Stimulated activated memory B cell treated with anti-CD40 and anti-IgM and Interleukin-4, amounts not matched to agents 10 μg/mL and 1 μg/mL and 100 μg/mL, for 72 hours (primary cell): ENCODE data around the gene INPP5D.

Source experiments
- ATAC-seq: fragments of 150-1000 bp; cut with Tn5 transposase; 2 replicates; pipeline ENCODE4 v1.10.0; 2021
- H3K27ac Mint-ChIP-seq: one replicate; pipeline ENCODE4 v1.8.0; 2022; ENCODE audit warnings: mild to moderate bottlenecking, mixed read lengths
- H3K27me3 Mint-ChIP-seq: one replicate; pipeline ENCODE4 v1.8.0; 2022; ENCODE audit warnings: mixed read lengths
- H3K36me3 Mint-ChIP-seq: one replicate; pipeline ENCODE4 v1.8.0; 2022; ENCODE audit warnings: mixed read lengths
- H3K4me1 Mint-ChIP-seq: one replicate; pipeline ENCODE4 v1.8.0; 2022; ENCODE audit warnings: mixed read lengths
- H3K4me3 Mint-ChIP-seq: one replicate; pipeline ENCODE4 v1.8.0; 2022; ENCODE audit warnings: mild to moderate bottlenecking, moderate library complexity, mixed read lengths
- H3K9me3 Mint-ChIP-seq: one replicate; pipeline ENCODE4 v1.8.0; 2022; ENCODE audit warnings: mixed read lengths

INPP5D gene

GRCh38 chr2:233242231-233242927 lies 182.2 kb downstream of the INPP5D start:
- ATAC-seq = peak; percentile 75
- Mint-ChIP-seq H3K4me3 (no peak overlapping the region), H3K27me3 (no peaks in the 10 kb centered on the region), H3K9me3 (peaks cover 3% of the 10 kb centered on the region), H3K27ac (peak overlapping the region; percentile 64), H3K4me1 (peaks cover 36% of the 10 kb centered on the region), H3K36me3 (no peaks in the 10 kb centered on the region)

GRCh38 chr2:233243348-233243747 lies 183.2 kb downstream of the INPP5D start:
- Mint-ChIP-seq H3K4me3 (no peak overlapping the region), H3K4me1 (peaks cover 43% of the 10 kb centered on the region), H3K36me3 (no peaks in the 10 kb centered on the region), H3K27ac (no peak overlapping the region), H3K9me3 (peaks cover 3% of the 10 kb centered on the region), H3K27me3 (no peaks in the 10 kb centered on the region)
- ATAC-seq = no peak

- H3K27ac Mint-ChIP-seq = no peak overlapping the region
These were observed 184.7 kb downstream of the INPP5D start for GRCh38 chr2:233244818-233245217.

GRCh38 chr2:233245406-233245805 lies 185.3 kb downstream of the INPP5D start:
- H3K9me3 Mint-ChIP-seq = no peaks in the 10 kb centered on the region
- H3K27me3 Mint-ChIP-seq = no peaks in the 10 kb centered on the region
- no peaks in the 10 kb centered on the region for H3K36me3 Mint-ChIP-seq
- H3K4me3 Mint-ChIP-seq = no peak overlapping the region
- ATAC-seq = no peak
- peaks cover 28% of the 10 kb centered on the region for H3K4me1 Mint-ChIP-seq
- no peak overlapping the region for H3K27ac Mint-ChIP-seq

More at GRCh38 chr2:233244818-233245217, 184.7 kb downstream of the INPP5D start:
- no peaks in the 10 kb centered on the region for H3K36me3 Mint-ChIP-seq
- peaks cover 33% of the 10 kb centered on the region for H3K4me1 Mint-ChIP-seq
- H3K9me3 Mint-ChIP-seq = no peaks in the 10 kb centered on the region
- no peak overlapping the region for H3K4me3 Mint-ChIP-seq
- ATAC-seq = no peak
- no peaks in the 10 kb centered on the region for H3K27me3 Mint-ChIP-seq

GRCh38 chr2:233247116-233247515 lies 187.0 kb downstream of the INPP5D start:
- Mint-ChIP-seq H3K36me3 (no peaks in the 10 kb centered on the region), H3K27me3 (no peaks in the 10 kb centered on the region), H3K4me1 (peaks cover 19% of the 10 kb centered on the region), H3K9me3 (no peaks in the 10 kb centered on the region), H3K4me3 (no peak overlapping the region), H3K27ac (peak overlapping the region; percentile 31)
- no peak for ATAC-seq

GRCh38 chr2:233247744-233248143 lies 187.6 kb downstream of the INPP5D start:
- peaks cover 19% of the 10 kb centered on the region for H3K4me1 Mint-ChIP-seq
- H3K27me3 Mint-ChIP-seq = no peaks in the 10 kb centered on the region
- H3K27ac Mint-ChIP-seq = peak overlapping the region; percentile 31
- peak; percentile 35 for ATAC-seq
- H3K4me3 Mint-ChIP-seq = no peak overlapping the region
- H3K36me3 Mint-ChIP-seq = no peaks in the 10 kb centered on the region
- H3K9me3 Mint-ChIP-seq = no peaks in the 10 kb centered on the region

GRCh38 chr2:233248999-233249398 lies 188.9 kb downstream of the INPP5D start:
- Mint-ChIP-seq H3K36me3 (no peaks in the 10 kb centered on the region), H3K9me3 (no peaks in the 10 kb centered on the region), H3K4me3 (no peak overlapping the region), H3K4me1 (peaks cover 28% of the 10 kb centered on the region), H3K27ac (no peak overlapping the region), H3K27me3 (no peaks in the 10 kb centered on the region)
- ATAC-seq = no peak

GRCh38 chr2:233250568-233250967 lies 190.4 kb downstream of the INPP5D start:
- H3K27me3 Mint-ChIP-seq = no peaks in the 10 kb centered on the region

GRCh38 chr2:233250985-233251305 lies 190.8 kb downstream of the INPP5D start:
- Mint-ChIP-seq H3K27me3 (no peaks in the 10 kb centered on the region), H3K4me3 (peak overlapping the region; percentile 91), H3K4me1 (peaks cover 41% of the 10 kb centered on the region), H3K9me3 (no peaks in the 10 kb centered on the region), H3K36me3 (peaks cover 5% of the 10 kb centered on the region), H3K27ac (peak overlapping the region; percentile 89)
- ATAC-seq = no peak

More at GRCh38 chr2:233250568-233250967, 190.4 kb downstream of the INPP5D start:
- peaks cover 5% of the 10 kb centered on the region for H3K36me3 Mint-ChIP-seq
- peak overlapping the region; percentile 89 for H3K27ac Mint-ChIP-seq
- no peak for ATAC-seq
- peaks cover 39% of the 10 kb centered on the region for H3K4me1 Mint-ChIP-seq
- no peak overlapping the region for H3K4me3 Mint-ChIP-seq
- H3K9me3 Mint-ChIP-seq = no peaks in the 10 kb centered on the region

GRCh38 chr2:233251306-233252116 lies 191.4 kb downstream of the INPP5D start, which contains the start of gene ATG16L1:
Gene ATG16L1, plus strand, starts transcription at chr2:233251673. Its CDS starts 155 bp downstream, at chr2:233251828.
- peaks cover 5% of the 10 kb centered on the region for H3K36me3 Mint-ChIP-seq
- no peaks in the 10 kb centered on the region for H3K9me3 Mint-ChIP-seq
- no peaks in the 10 kb centered on the region for H3K27me3 Mint-ChIP-seq
- peak; percentile 100 for ATAC-seq
- peak within 1 kb of the TSS; percentile 91 for H3K4me3 Mint-ChIP-seq
- peak within 1 kb of the TSS; percentile 89 for H3K27ac Mint-ChIP-seq
- peaks cover 41% of the 10 kb centered on the region for H3K4me1 Mint-ChIP-seq

GRCh38 chr2:233252227-233252626 lies 192.1 kb downstream of the INPP5D start:
- Mint-ChIP-seq H3K4me3 (peak overlapping the region; percentile 91), H3K36me3 (peaks cover 5% of the 10 kb centered on the region), H3K9me3 (no peaks in the 10 kb centered on the region), H3K27ac (peak overlapping the region; percentile 89), H3K4me1 (peaks cover 41% of the 10 kb centered on the region), H3K27me3 (no peaks in the 10 kb centered on the region)
- ATAC-seq = no peak

- Mint-ChIP-seq H3K36me3 (peaks cover 26% of the 10 kb centered on the region), H3K4me3 (no peak overlapping the region), H3K27ac (no peak overlapping the region), H3K4me1 (peaks cover 49% of the 10 kb centered on the region), H3K27me3 (no peaks in the 10 kb centered on the region), H3K9me3 (no peaks in the 10 kb centered on the region)
- no peak for ATAC-seq
These were observed 195.0 kb downstream of the INPP5D start for GRCh38 chr2:233255151-233255550.

- Mint-ChIP-seq H3K4me1 (peaks cover 48% of the 10 kb centered on the region), H3K27me3 (no peaks in the 10 kb centered on the region), H3K27ac (no peak overlapping the region), H3K36me3 (peaks cover 34% of the 10 kb centered on the region), H3K9me3 (no peaks in the 10 kb centered on the region), H3K4me3 (no peak overlapping the region)
- ATAC-seq = no peak
These were observed 195.9 kb downstream of the INPP5D start for GRCh38 chr2:233256048-233256447.
